Measurements from ENCODE around the gene EFCAB7. TPM values are rescaled to one million over a fixed set of nuclear protein-coding genes. Genes with fewer than 3 reads are reported as not detected.

Gene EFCAB7
- total and polyA plus RNA-seq, 2 of the 4 experiments (the other 2 are of a cell fraction) = 2.3 TPM

GRCh38 chr1:63607322-63607721 is 84.0 kb downstream of the EFCAB7 start:
- no peaks in the 10 kb centered on the region for H3K27me3 ChIP-seq (ENCODE audit: control insufficient read depth, insufficient read depth, low read length)
- H4K8ac ChIP-seq (ENCODE audit: low read depth in 2 of 2, low read length in 2 of 2) = no peak overlapping the region
- no peak overlapping the region for H3K4ac ChIP-seq (ENCODE audit: low read depth, low read length)
- H3K9me1 ChIP-seq (ENCODE audit: insufficient read depth, low read length) = peaks cover 6% of the 10 kb centered on the region; the same call in 1 of the 2 replicates
- H3K36me3 ChIP-seq (ENCODE audit: control insufficient read depth, insufficient read depth, low read length) = no peaks in the 10 kb centered on the region
- no peak for DNase-seq
- no peak overlapping the region for H3K4me2 ChIP-seq (ENCODE audit: low read depth, low read length)
- no peak overlapping the region for H2AK5ac ChIP-seq (ENCODE audit: low read depth, low read length)
- no peak overlapping the region for H3K14ac ChIP-seq (replicated peaks; ENCODE audit: low read depth, low read length)
- ChIA-PET CTCF (no interaction called here), POLR2A (ENCODE audit: unreplicated experiment) (no interaction called here)
- H4K5ac ChIP-seq (ENCODE audit: low read depth, low read length) = no peak overlapping the region
- in situ Hi-C loops (cut with MboI; ENCODE audit: low sequenced_read_pairs) (no loop called here), intact Hi-C loops (cut with micrococcal nuclease) (no loop called here), dilution Hi-C loops (cut with HindIII; ENCODE audit: low sequenced_read_pairs, unreplicated experiment) (no loop called here)
- H2AFZ ChIP-seq (replicated peaks; ENCODE audit: low read length, poor library complexity) = no peak overlapping the region
- peaks cover 12% of the 10 kb centered on the region; the same call in 1 of the 2 replicates for H4K20me1 ChIP-seq (ENCODE audit: insufficient read depth, low read length)
- no peak for ATAC-seq (ENCODE audit: low read depth)
- no peak overlapping the region for H3K9ac ChIP-seq (ENCODE audit: low read depth, low read length)
- no peak overlapping the region for H2BK20ac ChIP-seq (ENCODE audit: low read depth, low read length)
- H3K4me1 ChIP-seq (ENCODE audit: control insufficient read depth, insufficient read depth, low read length) = peaks cover 4% of the 10 kb centered on the region
- no peak overlapping the region for H2BK15ac ChIP-seq (ENCODE audit: low read depth, low read length)
- H2BK120ac ChIP-seq (ENCODE audit: low read depth, low read length) = no peak overlapping the region
- H2BK5ac ChIP-seq (ENCODE audit: low read depth, low read length, poor library complexity, severe bottlenecking) = no peak overlapping the region
- H3K9me3 ChIP-seq (ENCODE audit: control insufficient read depth, insufficient read depth, low read length) = no peaks in the 10 kb centered on the region
- no peak overlapping the region for H3K27ac ChIP-seq (ENCODE audit: insufficient read depth, low read length)
- no peak overlapping the region for H3K18ac ChIP-seq (ENCODE audit: low read depth, low read length)
- TF ChIP-seq SMC3 (IDR thresholded peaks at IDR 0.05; ENCODE audit: low read depth, low read length) (no peak), ELK1 (IDR thresholded peaks at IDR 0.05; ENCODE audit: borderline replicate concordance, low read depth, low read length) (no peak), RFX5 (IDR thresholded peaks at IDR 0.05; ENCODE audit: low read depth, low read length) (no peak), BHLHE40 (IDR thresholded peaks at IDR 0.05; ENCODE audit: low read depth, low read length) (no peak), RAD21 (IDR thresholded peaks at IDR 0.05; ENCODE audit: low read length) (no peak), MXI1 (IDR thresholded peaks at IDR 0.05; ENCODE audit: borderline replicate concordance, low read depth, low read length) (no peak), POLR2A (IDR thresholded peaks at IDR 0.05; ENCODE audit: low read depth, low read length) (no peak), MAFK (IDR thresholded peaks at IDR 0.05; ENCODE audit: low read depth, low read length) (no peak), CHD1 (IDR thresholded peaks at IDR 0.05; ENCODE audit: low read depth, low read length) (no peak), CEBPB (IDR thresholded peaks at IDR 0.05; ENCODE audit: low read depth, low read length) (no peak), FOS (IDR thresholded peaks at IDR 0.05; ENCODE audit: low read depth, low read length) (no peak), USF2 (IDR thresholded peaks at IDR 0.05; ENCODE audit: low read depth, low read length) (no peak), NFE2L2 (IDR thresholded peaks at IDR 0.05; ENCODE audit: low read depth, low read length) (no peak), MAZ (IDR thresholded peaks at IDR 0.05; ENCODE audit: borderline replicate concordance, low read depth, low read length) (no peak), RCOR1 (IDR thresholded peaks at IDR 0.05; ENCODE audit: insufficient replicate concordance, low read length) (no peak), CTCF (conservative IDR thresholded peaks at IDR 0.05; ENCODE audit: low read depth, low read length) (no peak)
- no peak overlapping the region for H3K4me3 ChIP-seq (ENCODE audit: insufficient read depth, low read depth, low read length)
- no peak overlapping the region for H2AK9ac ChIP-seq (replicated peaks; ENCODE audit: low read depth, low read length, poor library complexity)
- H4K91ac ChIP-seq (ENCODE audit: insufficient read depth, low read depth, low read length) = no peak overlapping the region
- no peak overlapping the region for H3K56ac ChIP-seq (ENCODE audit: extremely low read depth, insufficient read depth, low read length)
- BruUV-seq (replicated peaks) = no TSS peak
- peaks cover 33 to 40% of the 10 kb centered on the region in 2 experiments for H3K79me1 ChIP-seq (ENCODE audit: low read depth in 1 of 2, low read length in 2 of 2)
- no peak overlapping the region for H3K23ac ChIP-seq (ENCODE audit: low read depth, low read length)
- WGBS, 2 experiments (ENCODE audit: extremely low coverage in 2 of 2, insufficient read length in 1 of 2) = 100% methylated on average over 1 of the region's 7 CpGs; no CpG with 5 or more reads in 1 of the 2 experiments

Measured in IMR-90 (cell line).